ENCODE data around the gene SLC35A4. TPM values are rescaled to one million over a fixed set of nuclear protein-coding genes. Genes with fewer than 3 reads are reported as not detected.

The SLC35A4 gene
- total and polyA plus RNA-seq, 2 of the 8 experiments (the other 6 are each of a cell fraction or from before 2014, with no cell fraction given), result 78.6 to 133 TPM

DNA sequence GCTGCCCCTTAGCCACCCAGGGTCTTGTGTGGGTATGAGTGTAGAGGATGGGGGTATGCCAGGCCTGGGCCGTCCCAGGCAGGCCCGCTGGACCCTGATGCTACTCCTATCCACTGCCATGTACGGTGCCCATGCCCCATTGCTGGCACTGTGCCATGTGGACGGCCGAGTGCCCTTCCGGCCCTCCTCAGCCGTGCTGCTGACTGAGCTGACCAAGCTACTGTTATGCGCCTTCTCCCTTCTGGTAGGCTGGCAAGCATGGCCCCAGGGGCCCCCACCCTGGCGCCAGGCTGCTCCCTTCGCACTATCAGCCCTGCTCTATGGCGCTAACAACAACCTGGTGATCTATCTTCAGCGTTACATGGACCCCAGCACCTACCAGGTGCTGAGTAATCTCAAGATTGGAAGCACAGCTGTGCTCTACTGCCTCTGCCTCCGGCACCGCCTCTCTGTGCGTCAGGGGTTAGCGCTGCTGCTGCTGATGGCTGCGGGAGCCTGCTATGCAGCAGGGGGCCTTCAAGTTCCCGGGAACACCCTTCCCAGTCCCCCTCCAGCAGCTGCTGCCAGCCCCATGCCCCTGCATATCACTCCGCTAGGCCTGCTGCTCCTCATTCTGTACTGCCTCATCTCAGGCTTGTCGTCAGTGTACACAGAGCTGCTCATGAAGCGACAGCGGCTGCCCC, 2.6 kb downstream of the SLC35A4 start (continued):
- TF ChIP-seq, protein P1, sequence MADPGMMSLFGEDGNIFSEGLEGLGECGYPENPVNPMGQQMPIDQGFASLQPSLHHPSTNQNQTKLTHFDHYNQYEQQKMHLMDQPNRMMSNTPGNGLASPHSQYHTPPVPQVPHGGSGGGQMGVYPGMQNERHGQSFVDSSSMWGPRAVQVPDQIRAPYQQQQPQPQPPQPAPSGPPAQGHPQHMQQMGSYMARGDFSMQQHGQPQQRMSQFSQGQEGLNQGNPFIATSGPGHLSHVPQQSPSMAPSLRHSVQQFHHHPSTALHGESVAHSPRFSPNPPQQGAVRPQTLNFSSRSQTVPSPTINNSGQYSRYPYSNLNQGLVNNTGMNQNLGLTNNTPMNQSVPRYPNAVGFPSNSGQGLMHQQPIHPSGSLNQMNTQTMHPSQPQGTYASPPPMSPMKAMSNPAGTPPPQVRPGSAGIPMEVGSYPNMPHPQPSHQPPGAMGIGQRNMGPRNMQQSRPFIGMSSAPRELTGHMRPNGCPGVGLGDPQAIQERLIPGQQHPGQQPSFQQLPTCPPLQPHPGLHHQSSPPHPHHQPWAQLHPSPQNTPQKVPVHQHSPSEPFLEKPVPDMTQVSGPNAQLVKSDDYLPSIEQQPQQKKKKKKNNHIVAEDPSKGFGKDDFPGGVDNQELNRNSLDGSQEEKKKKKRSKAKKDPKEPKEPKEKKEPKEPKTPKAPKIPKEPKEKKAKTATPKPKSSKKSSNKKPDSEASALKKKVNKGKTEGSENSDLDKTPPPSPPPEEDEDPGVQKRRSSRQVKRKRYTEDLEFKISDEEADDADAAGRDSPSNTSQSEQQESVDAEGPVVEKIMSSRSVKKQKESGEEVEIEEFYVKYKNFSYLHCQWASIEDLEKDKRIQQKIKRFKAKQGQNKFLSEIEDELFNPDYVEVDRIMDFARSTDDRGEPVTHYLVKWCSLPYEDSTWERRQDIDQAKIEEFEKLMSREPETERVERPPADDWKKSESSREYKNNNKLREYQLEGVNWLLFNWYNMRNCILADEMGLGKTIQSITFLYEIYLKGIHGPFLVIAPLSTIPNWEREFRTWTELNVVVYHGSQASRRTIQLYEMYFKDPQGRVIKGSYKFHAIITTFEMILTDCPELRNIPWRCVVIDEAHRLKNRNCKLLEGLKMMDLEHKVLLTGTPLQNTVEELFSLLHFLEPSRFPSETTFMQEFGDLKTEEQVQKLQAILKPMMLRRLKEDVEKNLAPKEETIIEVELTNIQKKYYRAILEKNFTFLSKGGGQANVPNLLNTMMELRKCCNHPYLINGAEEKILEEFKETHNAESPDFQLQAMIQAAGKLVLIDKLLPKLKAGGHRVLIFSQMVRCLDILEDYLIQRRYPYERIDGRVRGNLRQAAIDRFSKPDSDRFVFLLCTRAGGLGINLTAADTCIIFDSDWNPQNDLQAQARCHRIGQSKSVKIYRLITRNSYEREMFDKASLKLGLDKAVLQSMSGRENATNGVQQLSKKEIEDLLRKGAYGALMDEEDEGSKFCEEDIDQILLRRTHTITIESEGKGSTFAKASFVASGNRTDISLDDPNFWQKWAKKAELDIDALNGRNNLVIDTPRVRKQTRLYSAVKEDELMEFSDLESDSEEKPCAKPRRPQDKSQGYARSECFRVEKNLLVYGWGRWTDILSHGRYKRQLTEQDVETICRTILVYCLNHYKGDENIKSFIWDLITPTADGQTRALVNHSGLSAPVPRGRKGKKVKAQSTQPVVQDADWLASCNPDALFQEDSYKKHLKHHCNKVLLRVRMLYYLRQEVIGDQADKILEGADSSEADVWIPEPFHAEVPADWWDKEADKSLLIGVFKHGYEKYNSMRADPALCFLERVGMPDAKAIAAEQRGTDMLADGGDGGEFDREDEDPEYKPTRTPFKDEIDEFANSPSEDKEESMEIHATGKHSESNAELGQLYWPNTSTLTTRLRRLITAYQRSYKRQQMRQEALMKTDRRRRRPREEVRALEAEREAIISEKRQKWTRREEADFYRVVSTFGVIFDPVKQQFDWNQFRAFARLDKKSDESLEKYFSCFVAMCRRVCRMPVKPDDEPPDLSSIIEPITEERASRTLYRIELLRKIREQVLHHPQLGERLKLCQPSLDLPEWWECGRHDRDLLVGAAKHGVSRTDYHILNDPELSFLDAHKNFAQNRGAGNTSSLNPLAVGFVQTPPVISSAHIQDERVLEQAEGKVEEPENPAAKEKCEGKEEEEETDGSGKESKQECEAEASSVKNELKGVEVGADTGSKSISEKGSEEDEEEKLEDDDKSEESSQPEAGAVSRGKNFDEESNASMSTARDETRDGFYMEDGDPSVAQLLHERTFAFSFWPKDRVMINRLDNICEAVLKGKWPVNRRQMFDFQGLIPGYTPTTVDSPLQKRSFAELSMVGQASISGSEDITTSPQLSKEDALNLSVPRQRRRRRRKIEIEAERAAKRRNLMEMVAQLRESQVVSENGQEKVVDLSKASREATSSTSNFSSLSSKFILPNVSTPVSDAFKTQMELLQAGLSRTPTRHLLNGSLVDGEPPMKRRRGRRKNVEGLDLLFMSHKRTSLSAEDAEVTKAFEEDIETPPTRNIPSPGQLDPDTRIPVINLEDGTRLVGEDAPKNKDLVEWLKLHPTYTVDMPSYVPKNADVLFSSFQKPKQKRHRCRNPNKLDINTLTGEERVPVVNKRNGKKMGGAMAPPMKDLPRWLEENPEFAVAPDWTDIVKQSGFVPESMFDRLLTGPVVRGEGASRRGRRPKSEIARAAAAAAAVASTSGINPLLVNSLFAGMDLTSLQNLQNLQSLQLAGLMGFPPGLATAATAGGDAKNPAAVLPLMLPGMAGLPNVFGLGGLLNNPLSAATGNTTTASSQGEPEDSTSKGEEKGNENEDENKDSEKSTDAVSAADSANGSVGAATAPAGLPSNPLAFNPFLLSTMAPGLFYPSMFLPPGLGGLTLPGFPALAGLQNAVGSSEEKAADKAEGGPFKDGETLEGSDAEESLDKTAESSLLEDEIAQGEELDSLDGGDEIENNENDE (IDR thresholded peaks at IDR 0.05; ENCODE audit: insufficient replicate concordance, low read length), result no peak
- TF ChIP-seq JUN (IDR thresholded peaks at IDR 0.05; ENCODE audit: low read depth, low read length), result no peak
- TF ChIP-seq SP1 (IDR thresholded peaks at IDR 0.05; ENCODE audit: low read depth, low read length), result no peak
- no peak for TF ChIP-seq JUND (IDR thresholded peaks at IDR 0.05; ENCODE audit: low read length)
- TF ChIP-seq EZH2 (IDR thresholded peaks at IDR 0.05; ENCODE audit: low read depth, low read length, severe bottlenecking), result no peak
